Gastroesophageal sphincter (tissue), 4 donors: ENCODE measurements around the gene MLNR. TPM values are rescaled to one million over a fixed set of nuclear protein-coding genes. Genes with fewer than 3 reads are reported as not detected.

ENCODE experiments used
- ATAC-seq: fragments of 150-250 bp; one replicate; pipeline ENCODE4 v1.9.1; 2016; ENCODE audit warnings: mild to moderate bottlenecking, moderate library complexity
- H3K27ac ChIP-seq, 4 donors: fragments of 200-600 bp; sonication (generic) in 3 of 4; 1 replicate in 3 of 4; 2 replicates in 1 of 4; pipeline ENCODE4 v1.5.1; 2016 to 2019
- H3K27me3 ChIP-seq: fragments of 200-600 bp; sonication (generic); one replicate; pipeline ENCODE4 v1.5.1; 2019
- H3K36me3 ChIP-seq, 2 donors: fragments of 200-600 bp; sonication (generic); one replicate each; pipeline ENCODE4 v1.5.1; 2019; ENCODE audit warnings: control low read depth in 1 of 2
- H3K4me1 ChIP-seq, 3 donors: fragments of 200-600 bp; sonication (generic); 1 replicate in 2 of 3; 2 replicates in 1 of 3; pipeline ENCODE4 v1.5.1; 2016 to 2019; ENCODE audit warnings: control low read depth in 2 of 3
- H3K4me3 ChIP-seq, 2 donors: fragments of 200-600 bp; sonication (generic); one replicate each; pipeline ENCODE4 v1.5.1; 2019; ENCODE audit warnings: mild to moderate bottlenecking in 1 of 2, moderate library complexity in 1 of 2
- H3K9me3 ChIP-seq, 3 donors: fragments of 200-600 bp; sonication (generic); one replicate each; pipeline ENCODE4 v1.5.1; 2017 to 2019; ENCODE audit warnings: control low read depth in 2 of 3
- CTCF ChIP-seq, 4 experiments: fragments of 200-600 bp in 2 of 4; fragments of 450-650 bp in 2 of 4; sonication (generic) in 1 of 4; IDR thresholded peaks; one replicate each; pipeline ENCODE4 v1.5.1; 2017 to 2019; ENCODE audit warnings: antibody characterized with exemption in 4 of 4, mild to moderate bottlenecking in 2 of 4, moderate library complexity in 2 of 4
- EP300 ChIP-seq: sonication (generic); formaldehyde crosslinking; IDR thresholded peaks from one replicate; pipeline ENCODE4 v1.6.1; 2017; ENCODE audit warnings: antibody characterized with exemption, mild to moderate bottlenecking
- POLR2A ChIP-seq, 2 donors: fragments of 450-650 bp; IDR thresholded peaks; one replicate each; pipeline ENCODE4 v1.6.1; 2017; ENCODE audit warnings: antibody characterized with exemption in 2 of 2, mild to moderate bottlenecking in 2 of 2, moderate library complexity in 1 of 2
- POLR2AphosphoS5 ChIP-seq: sonication (generic); formaldehyde crosslinking; IDR thresholded peaks from one replicate; pipeline ENCODE4 v1.6.1; 2017; ENCODE audit warnings: antibody characterized with exemption
- WGBS, 2 donors: methylation state at CpG; one replicate each; pipeline ENCODE4 v1.1.5; 2018; ENCODE audit warnings: low coverage in 1 of 2; 5-methylcytosine and 5-hydroxymethylcytosine counted together
- total RNA-seq, 4 donors: library from RNA; depleted of rRNA; stranded (reverse); fragments of >200 nt; gene quantifications; one replicate each; pipeline ENCODE4 v1.1.0, GENCODE V29; 2016

The MLNR gene
- total RNA-seq, 4 donors from 2014 or later = 0.35 TPM; not detected in 3

- TF ChIP-seq CTCF (IDR thresholded peaks at IDR 0.05) (no peak), POLR2AphosphoS5 (no peak), EP300 (no peak), POLR2A (IDR thresholded peaks at IDR 0.05) (no peak)
- Histone ChIP-seq H3K4me3 (no peak overlapping the region), H3K27me3 (no peaks in the 10 kb centered on the region), H3K36me3 (peaks cover 5 to 81% of the 10 kb centered on the region in 2 donors), H3K9me3 (no peaks in the 10 kb centered on the region), H3K27ac (no peak overlapping the region), H3K4me1 (no peaks in the 10 kb centered on the region)
- ATAC-seq = no peak
- WGBS, 2 donors = 71 to 83% methylated on average over 1 of the region's 1 CpG
Measured at GRCh38 chr13:49185264-49185663, 34.9 kb upstream of the MLNR start.

GRCh38 chr13:49190901-49191300 lies 29.2 kb upstream of the MLNR start:
- WGBS, 2 donors = 78 to 82% methylated on average over 2 of the region's 2 CpGs
- Histone ChIP-seq H3K9me3 (no peaks in the 10 kb centered on the region), H3K27me3 (no peaks in the 10 kb centered on the region), H3K36me3 (peaks cover 9 to 92% of the 10 kb centered on the region in 2 donors), H3K27ac (no peak overlapping the region), H3K4me1 (no peaks in the 10 kb centered on the region), H3K4me3 (no peak overlapping the region)
- TF ChIP-seq POLR2A (IDR thresholded peaks at IDR 0.05) (no peak), POLR2AphosphoS5 (no peak), EP300 (no peak), CTCF (IDR thresholded peaks at IDR 0.05) (no peak)
- ATAC-seq = no peak

GRCh38 chr13:49206641-49207040 lies 13.5 kb upstream of the MLNR start:
- TF ChIP-seq POLR2A (IDR thresholded peaks at IDR 0.05) = no peak
- TF ChIP-seq CTCF (IDR thresholded peaks at IDR 0.05) = no peak
- Histone ChIP-seq H3K36me3 (peaks cover 8 to 84% of the 10 kb centered on the region in 2 donors), H3K4me1 (no peaks in the 10 kb centered on the region), H3K27me3 (no peaks in the 10 kb centered on the region), H3K4me3 (no peak overlapping the region), H3K27ac (no peak overlapping the region), H3K9me3 (no peaks in the 10 kb centered on the region)
- WGBS, 2 donors = 92 to 93% methylated on average over 3 of the region's 3 CpGs
- ATAC-seq = no peak

- Histone ChIP-seq H3K36me3 (peaks cover 0 to 65% of the 10 kb centered on the region in 2 donors), H3K27ac (no peak overlapping the region), H3K4me3 (no peak overlapping the region), H3K9me3 (no peaks in the 10 kb centered on the region), H3K4me1 (no peaks in the 10 kb centered on the region), H3K27me3 (no peaks in the 10 kb centered on the region)
- no peak for ATAC-seq
- 97 to 100% methylated on average over 4 of the region's 4 CpGs for WGBS, 2 donors
- no peak for TF ChIP-seq POLR2AphosphoS5
- TF ChIP-seq CTCF (IDR thresholded peaks at IDR 0.05) = no peak
- no peak for TF ChIP-seq POLR2A (IDR thresholded peaks at IDR 0.05)
- TF ChIP-seq EP300 = no peak
Measured at GRCh38 chr13:49208619-49209018, 11.5 kb upstream of the MLNR start.

GRCh38 chr13:49210114-49210513 lies 10.0 kb upstream of the MLNR start:
- Histone ChIP-seq H3K36me3 (peaks cover 0 to 50% of the 10 kb centered on the region in 2 donors), H3K9me3 (no peaks in the 10 kb centered on the region), H3K27me3 (no peaks in the 10 kb centered on the region), H3K4me1 (no peaks in the 10 kb centered on the region), H3K27ac (no peak overlapping the region), H3K4me3 (no peak overlapping the region)
- 63 to 89% methylated on average over 1 of the region's 1 CpG for WGBS, 2 donors
- ATAC-seq = no peak
- TF ChIP-seq EP300 (no peak), POLR2A (IDR thresholded peaks at IDR 0.05) (no peak)
